OCI-LY1 (cell line): ENCODE data around the gene CLDND2.

Source experiments
- CTCF ChIP-seq: fragments of 200-600 bp; sonication (generic), shearing (Covaris generic); IDR thresholded peaks from 2 replicates; pipeline ENCODE4 v1.5.1; 2017; ENCODE audit warnings: mild to moderate bottlenecking, antibody characterized with exemption, low read length, moderate library complexity, mixed read lengths
- EZH2 ChIP-seq: fragments of 200-600 bp; sonication (generic), shearing (Covaris generic); IDR thresholded peaks from 2 replicates; pipeline ENCODE4 v1.8.0; 2017; ENCODE audit warnings: borderline replicate concordance, mixed run types, mild to moderate bottlenecking, antibody characterized with exemption, low read length, moderate library complexity, mixed read lengths

- TF ChIP-seq CTCF = no peak
- no peak for TF ChIP-seq EZH2
Measured at GRCh38 chr19:51342631-51343569, 25.9 kb downstream of the CLDND2 start.
